Measurements from ENCODE around the gene PSME2. TPM values are rescaled to one million over a fixed set of nuclear protein-coding genes. Genes with fewer than 3 reads are reported as not detected.
A peak's percentile ranks its signal among the peaks of the same experiment; 100 is the strongest.

Gene PSME2
- total and polyA plus RNA-seq, 2 of the 13 experiments (the other 11 are each of a cell fraction or from before 2014, with no cell fraction given) = 332 to 716 TPM

DNA sequence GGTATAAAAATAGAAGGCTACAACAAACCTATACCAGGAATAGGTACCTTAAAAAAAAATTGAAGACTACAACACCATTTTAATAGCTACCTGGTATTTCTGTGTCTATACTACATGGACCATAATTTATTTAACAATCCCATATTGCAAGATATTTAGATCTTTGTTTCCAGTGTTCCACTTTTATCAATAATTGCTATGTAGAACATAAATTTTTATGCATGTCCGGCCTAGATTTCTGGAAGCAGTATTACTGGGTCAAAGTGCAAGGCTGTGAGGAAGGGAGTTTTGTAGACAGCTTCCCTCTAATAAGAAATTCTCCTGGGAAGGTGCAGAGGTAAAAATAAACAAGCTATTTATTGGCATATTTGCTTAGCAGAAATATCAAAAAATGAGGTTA, 35.9 kb downstream of the PSME2 start:
- Histone ChIP-seq H3K4me3 (replicated peaks in 1 of 3; ENCODE audit: insufficient read depth in 1 of 3, low read depth in 2 of 3, low read length in 3 of 3) (no peak overlapping the region; a peak in 1 of 6 replicates), H3K27me3 (ENCODE audit: control insufficient read depth in 1 of 2, insufficient read depth in 2 of 2, low read length in 2 of 2) (no peaks in the 10 kb centered on the region; a peak in 1 of 5 replicates), H4K20me1 (ENCODE audit: insufficient read depth, low read length) (no peaks in the 10 kb centered on the region), H3K4me2 (ENCODE audit: low read depth, low read length) (peak overlapping the region; percentile 26), H2AFZ (ENCODE audit: low read length) (no peak overlapping the region), H3K9ac (ENCODE audit: insufficient read depth, low read depth, low read length) (no peak overlapping the region), H3K9me3 (ENCODE audit: low read length) (no peaks in the 10 kb centered on the region), H3K27ac (ENCODE audit: extremely low read length, insufficient read depth, low read length) (peak overlapping the region; percentile 4), H3K79me2 (ENCODE audit: insufficient read depth, low read length) (peaks cover 7% of the 10 kb centered on the region), H3K36me3 (replicated peaks in 1 of 2; ENCODE audit: control insufficient read depth in 1 of 2, insufficient read depth in 2 of 2, low read length in 2 of 2) (no peaks in the 10 kb centered on the region), H3K4me1 (ENCODE audit: insufficient read depth, low read length) (peaks cover 59% of the 10 kb centered on the region)
- in situ Hi-C loops (cut with HindIII; ENCODE audit: extremely low pct_ligation_motif_present, low pct_unique_long_range_greater_than_20kb) (loop anchor here (25.0 kb wide), 1 partner anchor 1523 kb away; the partner anchor contains the start of genes ABHD4 and DAD1), intact Hi-C loops (cut with micrococcal nuclease; ENCODE audit: unreplicated experiment) (loop anchor here (10.0 kb wide), 2 partner anchors 806 to 1016 kb away; partner anchors contain the start of genes ACIN1, BCL2L2, C14orf119 and PPP1R3E)
- ATAC-seq (no peak), DNase-seq (ENCODE audit: low spot score) (no peak), FAIRE-seq (no peak)
- no TSS peak for BruUV-seq (replicated peaks)
- 63% methylated on average over 1 of the region's 1 CpG for whole genome bisulfite sequencing (ENCODE audit: low lambda C conversion rate)
- CTCF ChIA-PET (ENCODE audit: low intra/inter-chr PET ratio, low total read pairs) = interaction anchor here (1.1 to 5.4 kb wide), 2 partner anchors 50 to 51 kb away, joined by 4 to 86 read pairs; partner anchors contain the start of gene IRF9
- POLR2A ChIA-PET = interaction anchor here (1.1 to 11.8 kb wide), 8 partner anchors 15 to 160 kb away, joined by 4 to 594 read pairs (median 22); partner anchors contain the start of genes CHMP4A, EMC9, FITM1 and IRF9
- TF ChIP-seq FOXA3 (CRISPR knock-in tag; IDR thresholded peaks at IDR 0.05) = peak; percentile 30; the same call in 1 of the 2 replicates
- peak; percentile 32; the same call in 1 of the 2 replicates for TF ChIP-seq MTF2 (CRISPR knock-in tag; IDR thresholded peaks at IDR 0.05; ENCODE audit: borderline replicate concordance)
- TF ChIP-seq ATF7-NPFF (CRISPR knock-in tag; IDR thresholded peaks at IDR 0.05; ENCODE audit: low read depth) = peak; percentile 73; the same call in 1 of the 2 replicates
- 0 out of 2 replicates have a peak, but pooled peaks have one; percentile 44 for TF ChIP-seq ZNF24 (IDR thresholded peaks at IDR 0.05)
- TF ChIP-seq PPARG (CRISPR knock-in tag; conservative IDR thresholded peaks at IDR 0.05) = peak; percentile 44
- TF ChIP-seq, protein P1, sequence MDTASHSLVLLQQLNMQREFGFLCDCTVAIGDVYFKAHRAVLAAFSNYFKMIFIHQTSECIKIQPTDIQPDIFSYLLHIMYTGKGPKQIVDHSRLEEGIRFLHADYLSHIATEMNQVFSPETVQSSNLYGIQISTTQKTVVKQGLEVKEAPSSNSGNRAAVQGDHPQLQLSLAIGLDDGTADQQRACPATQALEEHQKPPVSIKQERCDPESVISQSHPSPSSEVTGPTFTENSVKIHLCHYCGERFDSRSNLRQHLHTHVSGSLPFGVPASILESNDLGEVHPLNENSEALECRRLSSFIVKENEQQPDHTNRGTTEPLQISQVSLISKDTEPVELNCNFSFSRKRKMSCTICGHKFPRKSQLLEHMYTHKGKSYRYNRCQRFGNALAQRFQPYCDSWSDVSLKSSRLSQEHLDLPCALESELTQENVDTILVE (CRISPR knock-in tag; IDR thresholded peaks at IDR 0.05) = 0 out of 2 replicates have a peak, but pooled peaks have one; percentile 9
- 0 out of 2 replicates have a peak, but pooled peaks have one; percentile 41 for TF ChIP-seq ARNT2 (CRISPR knock-in tag; IDR thresholded peaks at IDR 0.05; ENCODE audit: low read depth)
- TF ChIP-seq NR2F6 (IDR thresholded peaks at IDR 0.05) = peak; percentile 17; the same call in 1 of the 2 replicates
- TF ChIP-seq NR2F6 (CRISPR knock-in tag; IDR thresholded peaks at IDR 0.05) = no peak
- TF ChIP-seq, protein P2, sequence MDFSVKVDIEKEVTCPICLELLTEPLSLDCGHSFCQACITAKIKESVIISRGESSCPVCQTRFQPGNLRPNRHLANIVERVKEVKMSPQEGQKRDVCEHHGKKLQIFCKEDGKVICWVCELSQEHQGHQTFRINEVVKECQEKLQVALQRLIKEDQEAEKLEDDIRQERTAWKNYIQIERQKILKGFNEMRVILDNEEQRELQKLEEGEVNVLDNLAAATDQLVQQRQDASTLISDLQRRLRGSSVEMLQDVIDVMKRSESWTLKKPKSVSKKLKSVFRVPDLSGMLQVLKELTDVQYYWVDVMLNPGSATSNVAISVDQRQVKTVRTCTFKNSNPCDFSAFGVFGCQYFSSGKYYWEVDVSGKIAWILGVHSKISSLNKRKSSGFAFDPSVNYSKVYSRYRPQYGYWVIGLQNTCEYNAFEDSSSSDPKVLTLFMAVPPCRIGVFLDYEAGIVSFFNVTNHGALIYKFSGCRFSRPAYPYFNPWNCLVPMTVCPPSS (IDR thresholded peaks at IDR 0.05) = no peak
- TF ChIP-seq, protein P3, sequence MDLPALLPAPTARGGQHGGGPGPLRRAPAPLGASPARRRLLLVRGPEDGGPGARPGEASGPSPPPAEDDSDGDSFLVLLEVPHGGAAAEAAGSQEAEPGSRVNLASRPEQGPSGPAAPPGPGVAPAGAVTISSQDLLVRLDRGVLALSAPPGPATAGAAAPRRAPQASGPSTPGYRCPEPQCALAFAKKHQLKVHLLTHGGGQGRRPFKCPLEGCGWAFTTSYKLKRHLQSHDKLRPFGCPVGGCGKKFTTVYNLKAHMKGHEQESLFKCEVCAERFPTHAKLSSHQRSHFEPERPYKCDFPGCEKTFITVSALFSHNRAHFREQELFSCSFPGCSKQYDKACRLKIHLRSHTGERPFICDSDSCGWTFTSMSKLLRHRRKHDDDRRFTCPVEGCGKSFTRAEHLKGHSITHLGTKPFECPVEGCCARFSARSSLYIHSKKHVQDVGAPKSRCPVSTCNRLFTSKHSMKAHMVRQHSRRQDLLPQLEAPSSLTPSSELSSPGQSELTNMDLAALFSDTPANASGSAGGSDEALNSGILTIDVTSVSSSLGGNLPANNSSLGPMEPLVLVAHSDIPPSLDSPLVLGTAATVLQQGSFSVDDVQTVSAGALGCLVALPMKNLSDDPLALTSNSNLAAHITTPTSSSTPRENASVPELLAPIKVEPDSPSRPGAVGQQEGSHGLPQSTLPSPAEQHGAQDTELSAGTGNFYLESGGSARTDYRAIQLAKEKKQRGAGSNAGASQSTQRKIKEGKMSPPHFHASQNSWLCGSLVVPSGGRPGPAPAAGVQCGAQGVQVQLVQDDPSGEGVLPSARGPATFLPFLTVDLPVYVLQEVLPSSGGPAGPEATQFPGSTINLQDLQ (CRISPR knock-in tag; IDR thresholded peaks at IDR 0.05) = no peak
- TF ChIP-seq ZNF879 (CRISPR knock-in tag; IDR thresholded peaks at IDR 0.05) = peak; percentile 24; the same call in 1 of the 2 replicates
- TF ChIP-seq CC2D1A (CRISPR knock-in tag; IDR thresholded peaks at IDR 0.05) = peak; percentile 88
- TF ChIP-seq, protein P4, sequence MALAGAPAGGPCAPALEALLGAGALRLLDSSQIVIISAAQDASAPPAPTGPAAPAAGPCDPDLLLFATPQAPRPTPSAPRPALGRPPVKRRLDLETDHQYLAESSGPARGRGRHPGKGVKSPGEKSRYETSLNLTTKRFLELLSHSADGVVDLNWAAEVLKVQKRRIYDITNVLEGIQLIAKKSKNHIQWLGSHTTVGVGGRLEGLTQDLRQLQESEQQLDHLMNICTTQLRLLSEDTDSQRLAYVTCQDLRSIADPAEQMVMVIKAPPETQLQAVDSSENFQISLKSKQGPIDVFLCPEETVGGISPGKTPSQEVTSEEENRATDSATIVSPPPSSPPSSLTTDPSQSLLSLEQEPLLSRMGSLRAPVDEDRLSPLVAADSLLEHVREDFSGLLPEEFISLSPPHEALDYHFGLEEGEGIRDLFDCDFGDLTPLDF (CRISPR knock-in tag; IDR thresholded peaks at IDR 0.05) = no peak
- TF ChIP-seq RXRB (CRISPR knock-in tag; IDR thresholded peaks at IDR 0.05; ENCODE audit: borderline replicate concordance) = 0 out of 2 replicates have a peak, but pooled peaks have one; percentile 9
- TF ChIP-seq ZNF780A (CRISPR knock-in tag; IDR thresholded peaks at IDR 0.05) = no peak
- TF ChIP-seq, protein P5, sequence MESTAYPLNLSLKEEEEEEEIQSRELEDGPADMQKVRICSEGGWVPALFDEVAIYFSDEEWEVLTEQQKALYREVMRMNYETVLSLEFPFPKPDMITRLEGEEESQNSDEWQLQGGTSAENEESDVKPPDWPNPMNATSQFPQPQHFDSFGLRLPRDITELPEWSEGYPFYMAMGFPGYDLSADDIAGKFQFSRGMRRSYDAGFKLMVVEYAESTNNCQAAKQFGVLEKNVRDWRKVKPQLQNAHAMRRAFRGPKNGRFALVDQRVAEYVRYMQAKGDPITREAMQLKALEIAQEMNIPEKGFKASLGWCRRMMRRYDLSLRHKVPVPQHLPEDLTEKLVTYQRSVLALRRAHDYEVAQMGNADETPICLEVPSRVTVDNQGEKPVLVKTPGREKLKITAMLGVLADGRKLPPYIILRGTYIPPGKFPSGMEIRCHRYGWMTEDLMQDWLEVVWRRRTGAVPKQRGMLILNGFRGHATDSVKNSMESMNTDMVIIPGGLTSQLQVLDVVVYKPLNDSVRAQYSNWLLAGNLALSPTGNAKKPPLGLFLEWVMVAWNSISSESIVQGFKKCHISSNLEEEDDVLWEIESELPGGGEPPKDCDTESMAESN (CRISPR knock-in tag; conservative IDR thresholded peaks at IDR 0.05) = 0 out of 2 replicates have a peak, but pooled peaks have one; percentile 39
